GM21576 (cell line): Measurements from ENCODE around the gene LDAH.

ENCODE experiments used
- ATAC-seq: cut with Tn5 transposase; IDR thresholded peaks from one replicate; pipeline ENCODE4 v1.9.1; 2021; ENCODE audit warnings: mild to moderate bottlenecking, moderate library complexity; ENCODE audit not compliant: unreplicated experiment

The LDAH gene

GRCh38 chr2:20822535-20823490, at the start of gene LDAH:
TSS of gene LDAH (minus strand) at chr2:20823101. CDS start at chr2:20801463, 21,638 bp downstream.
- ATAC-seq = peak; percentile 94

GRCh38 chr2:20868377-20868776, 45.5 kb upstream of the LDAH start:
- peak; percentile 100 for ATAC-seq

- ATAC-seq = no peak
These were observed 39.9 kb upstream of the LDAH start for GRCh38 chr2:20862850-20863249.

- ATAC-seq = no peak
These were observed 32.6 kb upstream of the LDAH start for GRCh38 chr2:20855456-20855855.

GRCh38 chr2:20852670-20853069, 29.8 kb upstream of the LDAH start:
- no peak for ATAC-seq

- ATAC-seq = no peak
These were observed 29.2 kb upstream of the LDAH start for GRCh38 chr2:20852139-20852538.

GRCh38 chr2:20844246-20844645, 21.3 kb upstream of the LDAH start:
- ATAC-seq = no peak

GRCh38 chr2:20839052-20839451, 16.2 kb upstream of the LDAH start:
- no peak for ATAC-seq

- no peak for ATAC-seq
These were observed 15.1 kb upstream of the LDAH start for GRCh38 chr2:20838016-20838415.

- ATAC-seq = no peak
These were observed 13.6 kb upstream of the LDAH start for GRCh38 chr2:20836521-20836920.

- no peak for ATAC-seq
These were observed 11.4 kb upstream of the LDAH start for GRCh38 chr2:20834331-20834730.

GRCh38 chr2:20832606-20833005, 9.7 kb upstream of the LDAH start:
- no peak for ATAC-seq

GRCh38 chr2:20829861-20830260, 7.0 kb upstream of the LDAH start:
- ATAC-seq = no peak

- no peak for ATAC-seq
These were observed 1.0 kb upstream of the LDAH start for GRCh38 chr2:20823917-20824316.

- no peak for ATAC-seq
These were observed 4.1 kb downstream of the LDAH start for GRCh38 chr2:20818820-20819219.

- no peak for ATAC-seq
These were observed 7.7 kb downstream of the LDAH start for GRCh38 chr2:20815216-20815615.

GRCh38 chr2:20812779-20813178, 10.1 kb downstream of the LDAH start:
- no peak for ATAC-seq

GRCh38 chr2:20806286-20806685, 16.6 kb downstream of the LDAH start:
- ATAC-seq = no peak

GRCh38 chr2:20803974-20804373, 18.9 kb downstream of the LDAH start:
- ATAC-seq = no peak

GRCh38 chr2:20803226-20803682, 19.6 kb downstream of the LDAH start:
- ATAC-seq = no peak

GRCh38 chr2:20797096-20797495, 25.8 kb downstream of the LDAH start:
- peak; percentile 46 for ATAC-seq

GRCh38 chr2:20796374-20796791, 26.5 kb downstream of the LDAH start:
- peak; percentile 53 for ATAC-seq
